Neural cell (in vitro differentiated cells): Measurements from ENCODE around the gene P3H3. TPM values are rescaled to one million over a fixed set of nuclear protein-coding genes. Genes with fewer than 3 reads are reported as not detected.

Source experiments
- H2AFZ ChIP-seq: fragments of 200-600, 300-800 bp; sonication (generic), shearing (Covaris generic); 2 replicates; pipeline ENCODE4 v1.6.0; 2014; ENCODE audit warnings: low read depth, mild to moderate bottlenecking, antibody characterized with exemption, low read length, moderate library complexity
- H3F3A ChIP-seq: fragments of 200-600 bp; shearing (Covaris generic); 2 replicates; pipeline ENCODE4 v1.6.1; 2016; ENCODE audit warnings: mild to moderate bottlenecking, moderate library complexity, mixed read lengths, antibody characterized with exemption, low read length; ENCODE audit not compliant: insufficient read depth, poor library complexity, severe bottlenecking
- H3K27ac ChIP-seq: fragments of 200-600, 300-800 bp; sonication (generic), shearing (Covaris generic); 2 replicates; pipeline ENCODE4 v1.5.1; 2014; ENCODE audit warnings: mild to moderate bottlenecking, low read length, moderate library complexity
- H3K27me3 ChIP-seq: fragments of 300-800, 200-600 bp; sonication (generic), shearing (Covaris generic); 2 replicates; pipeline ENCODE4 v1.6.0; 2014; ENCODE audit warnings: mild to moderate bottlenecking, low read depth, low read length, moderate library complexity; ENCODE audit not compliant: insufficient read depth
- H3K36me3 ChIP-seq: fragments of 300-800, 200-600 bp; sonication (generic), shearing (Covaris generic); 2 replicates; pipeline ENCODE4 v1.5.1; 2014; ENCODE audit warnings: mild to moderate bottlenecking, antibody characterized with exemption, low read length, moderate library complexity; ENCODE audit not compliant: insufficient read depth
- H3K4me2 ChIP-seq: fragments of 300-800, 200-600 bp; sonication (generic), shearing (Covaris generic); 2 replicates; pipeline ENCODE4 v1.6.0; 2014; ENCODE audit warnings: mild to moderate bottlenecking, low read length
- H3K4me3 ChIP-seq: fragments of 300-800, 200-600 bp; sonication (generic), shearing (Covaris generic); 2 replicates; pipeline ENCODE4 v1.5.1; 2014; ENCODE audit warnings: mild to moderate bottlenecking, low read length, moderate library complexity
- H3K79me2 ChIP-seq: fragments of 200-600 bp; shearing (Covaris generic); replicated peaks from 2 replicates; pipeline ENCODE4 v1.6.0; 2014; ENCODE audit warnings: mild to moderate bottlenecking, low read length, moderate library complexity; ENCODE audit not compliant: insufficient read depth
- H3K9ac ChIP-seq: fragments of 300-800, 200-600 bp; sonication (generic), shearing (Covaris generic); 2 replicates; pipeline ENCODE4 v1.6.1; 2016; ENCODE audit warnings: mild to moderate bottlenecking, low read length, mixed read lengths
- H3K9me2 ChIP-seq: fragments of 200-600 bp; shearing (Covaris generic); 2 replicates; pipeline ENCODE4 v1.6.1; 2016; ENCODE audit warnings: mild to moderate bottlenecking, low read length, mixed read lengths; ENCODE audit not compliant: insufficient read depth
- H3K9me3 ChIP-seq: fragments of 200-600, 300-800 bp; sonication (generic), shearing (Covaris generic); 2 replicates; pipeline ENCODE4 v1.6.1; 2016; ENCODE audit warnings: mild to moderate bottlenecking, mixed run types, low read length, moderate library complexity, mixed read lengths
- H4K20me1 ChIP-seq: fragments of 200-600 bp; shearing (Covaris generic); 2 replicates; pipeline ENCODE4 v1.6.1; 2016; ENCODE audit warnings: mild to moderate bottlenecking, mixed run types; ENCODE audit not compliant: insufficient read depth
- CTCF ChIP-seq: fragments of 450-650 bp; IDR thresholded peaks from 2 replicates; pipeline ENCODE4 v1.5.1; 2014; ENCODE audit warnings: antibody characterized with exemption, mild to moderate bottlenecking, moderate library complexity; ENCODE audit not compliant: poor library complexity, severe bottlenecking
- EP300 ChIP-seq: fragments of 450-650 bp; conservative IDR thresholded peaks from 2 replicates; pipeline ENCODE4 v1.6.1; 2014; ENCODE audit warnings: antibody characterized with exemption, mild to moderate bottlenecking, moderate library complexity; ENCODE audit not compliant: poor library complexity, severe bottlenecking
- EZH2 ChIP-seq: fragments of 200-600, 300-800 bp; shearing (Covaris generic), sonication (generic); IDR thresholded peaks from 2 replicates; pipeline ENCODE4 v1.6.1; 2014; ENCODE audit warnings: antibody characterized with exemption, low read length, borderline replicate concordance, mild to moderate bottlenecking; ENCODE audit not compliant: insufficient read depth, poor library complexity, severe bottlenecking
- MXI1 ChIP-seq: fragments of 450-650 bp; conservative IDR thresholded peaks from 2 replicates; pipeline ENCODE4 v1.6.1; 2014; ENCODE audit warnings: antibody characterized with exemption, mild to moderate bottlenecking; ENCODE audit not compliant: poor library complexity, severe bottlenecking
- POLR2AphosphoS5 ChIP-seq: IDR thresholded peaks from 2 replicates; pipeline ENCODE4 v1.6.1; 2012
- RAD21 ChIP-seq: fragments of 450-650 bp; conservative IDR thresholded peaks from 2 replicates; pipeline ENCODE4 v1.6.1; 2014; ENCODE audit warnings: antibody characterized with exemption, mild to moderate bottlenecking, moderate library complexity
- REST ChIP-seq: IDR thresholded peaks from 2 replicates; pipeline ENCODE4 v1.6.1; 2012; ENCODE audit warnings: borderline replicate concordance
- SMC3 ChIP-seq: fragments of 450-650 bp; conservative IDR thresholded peaks from 2 replicates; pipeline ENCODE4 v1.6.1; 2014; ENCODE audit warnings: antibody characterized with exemption, mild to moderate bottlenecking, moderate library complexity; ENCODE audit not compliant: poor library complexity
- TAF1 ChIP-seq: IDR thresholded peaks from 2 replicates; pipeline ENCODE4 v1.6.1; 2012; ENCODE audit warnings: low read depth
- polyA plus RNA-seq: library from polyadenylated mRNA; depleted of rRNA; stranded (reverse); fragments of >200 nt; gene quantifications from 2 replicates; pipeline ENCODE4 v1.2.3, GENCODE V29; 2014

P3H3 gene
- polyA plus RNA-seq, 1 donor from 2014 or later: 58.9 TPM

GRCh38 chr12:6883252-6883651 is 55.0 kb downstream of the P3H3 start:
- H4K20me1 ChIP-seq: no peaks in the 10 kb centered on the region
- H3K4me2 ChIP-seq: no peak overlapping the region
- no peaks in the 10 kb centered on the region for H3K9me3 ChIP-seq
- no peak overlapping the region for H3K4me3 ChIP-seq
- no peaks in the 10 kb centered on the region for H3K27me3 ChIP-seq
- no peaks in the 10 kb centered on the region for H3K9me2 ChIP-seq
- no peaks in the 10 kb centered on the region for H3K36me3 ChIP-seq
- H2AFZ ChIP-seq: no peak overlapping the region
- TF ChIP-seq SMC3 (no peak), REST (no peak), EP300 (no peak), MXI1 (no peak), RAD21 (no peak), TAF1 (no peak), CTCF (no peak), POLR2AphosphoS5 (no peak), EZH2 (no peak)
- no peaks in the 10 kb centered on the region for H3F3A ChIP-seq
- no peaks in the 10 kb centered on the region for H3K79me2 ChIP-seq
- no peak overlapping the region for H3K9ac ChIP-seq
- H3K27ac ChIP-seq: no peak overlapping the region

GRCh38 chr12:6883683-6884082 is 55.5 kb downstream of the P3H3 start:
- TF ChIP-seq RAD21 (no peak), POLR2AphosphoS5 (no peak), MXI1 (no peak), SMC3 (no peak), EP300 (no peak), REST (no peak), CTCF (no peak), TAF1 (no peak), EZH2 (no peak)
- Histone ChIP-seq H3K9me2 (no peaks in the 10 kb centered on the region), H3K27ac (no peak overlapping the region), H3K4me3 (no peak overlapping the region), H3K4me2 (no peak overlapping the region), H3K36me3 (no peaks in the 10 kb centered on the region), H4K20me1 (no peaks in the 10 kb centered on the region), H2AFZ (no peak overlapping the region), H3F3A (no peaks in the 10 kb centered on the region), H3K27me3 (no peaks in the 10 kb centered on the region), H3K79me2 (no peaks in the 10 kb centered on the region), H3K9ac (no peak overlapping the region), H3K9me3 (no peaks in the 10 kb centered on the region)
